Left kidney (tissue), 8 donors: ENCODE measurements around the gene BIRC5. TPM values are rescaled to one million over a fixed set of nuclear protein-coding genes. Genes with fewer than 3 reads are reported as not detected.
"Not testable (repeated sequence)": the region's sequence is repeated elsewhere in the genome, so short reads cannot be mapped to it uniquely, and the experiment has no call there.

Source experiments
- DNase-seq: peaks from one replicate; pipeline ENCODE4 v3.0.0-alpha.2; 2013
- long read RNA-seq, 8 donors: transcript quantifications; one replicate each; lab custom pipeline, GENCODE V29; 2026
- polyA plus RNA-seq: library from polyadenylated mRNA; unstranded; fragments of 120-200 nt; gene quantifications from one replicate; pipeline ENCODE4 v1.2.1, GENCODE V29; 2013; ENCODE audit not compliant: insufficient read length

The BIRC5 gene
- polyA plus RNA-seq = 35.8 TPM
- long read RNA-seq, donor 1, transcript BIRC5-202 (4 exons, 2,630 nt) = major isoform, 17 of 20 reads
- long read RNA-seq, donor 1, partial matches to known transcripts = 0 of 20 reads
- long read RNA-seq, donor 1, other reads (novel, unspliced or antisense) = 0 of 20 reads
- long read RNA-seq, donor 2, transcript BIRC5-202 (4 exons, 2,630 nt) = major isoform, 15 of 26 reads
- long read RNA-seq, donor 2, partial matches to known transcripts = 5 of 26 reads
- long read RNA-seq, donor 2, other reads (novel, unspliced or antisense) = 0 of 26 reads
- long read RNA-seq, donor 3, transcript BIRC5-202 (4 exons, 2,630 nt) = major isoform, 19 of 24 reads
- long read RNA-seq, donor 3, partial matches to known transcripts = 0 of 24 reads
- long read RNA-seq, donor 3, other reads (novel, unspliced or antisense) = 0 of 24 reads
- long read RNA-seq, donor 4, partial matches to known transcripts = 0 of 1 reads
- long read RNA-seq, donor 4, other reads (novel, unspliced or antisense) = 0 of 1 reads
- long read RNA-seq, donor 5, transcript BIRC5-202 (4 exons, 2,630 nt) = major isoform, 23 of 27 reads
- long read RNA-seq, donor 5, partial matches to known transcripts = 0 of 27 reads
- long read RNA-seq, donor 5, other reads (novel, unspliced or antisense) = 0 of 27 reads
- long read RNA-seq, donor 6, transcript BIRC5-202 (4 exons, 2,630 nt) = major isoform, 30 of 48 reads
- long read RNA-seq, donor 6, transcript BIRC5-203 (3 exons, 2,446 nt) = minor isoform, 5 of 48 reads
- long read RNA-seq, donor 6, partial matches to known transcripts = 6 of 48 reads
- long read RNA-seq, donor 6, other reads (novel, unspliced or antisense) = 0 of 48 reads
- long read RNA-seq, donor 7, transcript BIRC5-202 (4 exons, 2,630 nt) = major isoform, 26 of 31 reads
- long read RNA-seq, donor 7, partial matches to known transcripts = 0 of 31 reads
- long read RNA-seq, donor 7, other reads (novel, unspliced or antisense) = 0 of 31 reads
- long read RNA-seq, donor 8, transcript BIRC5-202 (4 exons, 2,630 nt) = major isoform, 6 of 9 reads
- long read RNA-seq, donor 8, partial matches to known transcripts = 0 of 9 reads
- long read RNA-seq, donor 8, other reads (novel, unspliced or antisense) = 0 of 9 reads

- DNase-seq = peak; percentile 88
Measured at GRCh38 chr17:78214016-78214705, at the start of gene BIRC5. Gene BIRC5 (plus strand): TSS chr17:78214253. CDS start chr17:78214317, 64 bp downstream.

GRCh38 chr17:78164748-78165607 lies 49.1 kb upstream of the BIRC5 start:
- DNase-seq = no peak

GRCh38 chr17:78166416-78166815 lies 47.6 kb upstream of the BIRC5 start:
- no peak for DNase-seq

- DNase-seq = peak; percentile 77
Measured at GRCh38 chr17:78168242-78168902, 45.7 kb upstream of the BIRC5 start, which contains the start of gene SYNGR2. Gene SYNGR2 (plus strand): TSS chr17:78168581. CDS start chr17:78168617, 36 bp downstream.

GRCh38 chr17:78168903-78169793 lies 44.9 kb upstream of the BIRC5 start:
- DNase-seq = no peak

- DNase-seq = no peak
Measured at GRCh38 chr17:78170692-78171590, 43.1 kb upstream of the BIRC5 start.

- not testable (repeated sequence) for DNase-seq
Measured at GRCh38 chr17:78171591-78172248, 42.3 kb upstream of the BIRC5 start.

- no peak for DNase-seq
Measured at GRCh38 chr17:78172249-78173051, 41.6 kb upstream of the BIRC5 start.

GRCh38 chr17:78173097-78173715 lies 40.8 kb upstream of the BIRC5 start:
- DNase-seq = no peak

- DNase-seq = no peak
Measured at GRCh38 chr17:78174346-78174869, 39.6 kb upstream of the BIRC5 start.

- DNase-seq = no peak
Measured at GRCh38 chr17:78174870-78175642, 39.0 kb upstream of the BIRC5 start.

- DNase-seq = no peak
Measured at GRCh38 chr17:78175643-78175981, 38.4 kb upstream of the BIRC5 start.

GRCh38 chr17:78176548-78177025 lies 37.5 kb upstream of the BIRC5 start:
- DNase-seq = no peak

- DNase-seq = no peak
Measured at GRCh38 chr17:78179372-78179771, 34.7 kb upstream of the BIRC5 start.

- no peak for DNase-seq
Measured at GRCh38 chr17:78180083-78180482, 34.0 kb upstream of the BIRC5 start.
